Neural cell (in vitro differentiated cells): ENCODE results near the gene STEAP1B. TPM values are rescaled to one million over a fixed set of nuclear protein-coding genes. Genes with fewer than 3 reads are reported as not detected.
"Not testable (repeated sequence)": the region's sequence is repeated elsewhere in the genome, so short reads cannot be mapped to it uniquely, and the experiment has no call there.

Source experiments
- H2AFZ ChIP-seq: fragments of 200-600, 300-800 bp; sonication (generic), shearing (Covaris generic); 2 replicates; pipeline ENCODE4 v1.6.0; 2014; ENCODE audit warnings: low read depth, mild to moderate bottlenecking, antibody characterized with exemption, low read length, moderate library complexity
- H3F3A ChIP-seq: fragments of 200-600 bp; shearing (Covaris generic); 2 replicates; pipeline ENCODE4 v1.6.1; 2016; ENCODE audit warnings: mild to moderate bottlenecking, moderate library complexity, mixed read lengths, antibody characterized with exemption, low read length; ENCODE audit not compliant: insufficient read depth, poor library complexity, severe bottlenecking
- H3K27ac ChIP-seq: fragments of 200-600, 300-800 bp; sonication (generic), shearing (Covaris generic); 2 replicates; pipeline ENCODE4 v1.5.1; 2014; ENCODE audit warnings: mild to moderate bottlenecking, low read length, moderate library complexity
- H3K27me3 ChIP-seq: fragments of 300-800, 200-600 bp; sonication (generic), shearing (Covaris generic); 2 replicates; pipeline ENCODE4 v1.6.0; 2014; ENCODE audit warnings: mild to moderate bottlenecking, low read depth, low read length, moderate library complexity; ENCODE audit not compliant: insufficient read depth
- H3K36me3 ChIP-seq: fragments of 300-800, 200-600 bp; sonication (generic), shearing (Covaris generic); 2 replicates; pipeline ENCODE4 v1.5.1; 2014; ENCODE audit warnings: mild to moderate bottlenecking, antibody characterized with exemption, low read length, moderate library complexity; ENCODE audit not compliant: insufficient read depth
- H3K4me2 ChIP-seq: fragments of 300-800, 200-600 bp; sonication (generic), shearing (Covaris generic); 2 replicates; pipeline ENCODE4 v1.6.0; 2014; ENCODE audit warnings: mild to moderate bottlenecking, low read length
- H3K4me3 ChIP-seq: fragments of 300-800, 200-600 bp; sonication (generic), shearing (Covaris generic); 2 replicates; pipeline ENCODE4 v1.5.1; 2014; ENCODE audit warnings: mild to moderate bottlenecking, low read length, moderate library complexity
- H3K79me2 ChIP-seq: fragments of 200-600 bp; shearing (Covaris generic); replicated peaks from 2 replicates; pipeline ENCODE4 v1.6.0; 2014; ENCODE audit warnings: mild to moderate bottlenecking, low read length, moderate library complexity; ENCODE audit not compliant: insufficient read depth
- H3K9ac ChIP-seq: fragments of 300-800, 200-600 bp; sonication (generic), shearing (Covaris generic); 2 replicates; pipeline ENCODE4 v1.6.1; 2016; ENCODE audit warnings: mild to moderate bottlenecking, low read length, mixed read lengths
- H3K9me2 ChIP-seq: fragments of 200-600 bp; shearing (Covaris generic); 2 replicates; pipeline ENCODE4 v1.6.1; 2016; ENCODE audit warnings: mild to moderate bottlenecking, low read length, mixed read lengths; ENCODE audit not compliant: insufficient read depth
- H3K9me3 ChIP-seq: fragments of 200-600, 300-800 bp; sonication (generic), shearing (Covaris generic); 2 replicates; pipeline ENCODE4 v1.6.1; 2016; ENCODE audit warnings: mild to moderate bottlenecking, mixed run types, low read length, moderate library complexity, mixed read lengths
- H4K20me1 ChIP-seq: fragments of 200-600 bp; shearing (Covaris generic); 2 replicates; pipeline ENCODE4 v1.6.1; 2016; ENCODE audit warnings: mild to moderate bottlenecking, mixed run types; ENCODE audit not compliant: insufficient read depth
- SMC3 ChIP-seq: fragments of 450-650 bp; conservative IDR thresholded peaks from 2 replicates; pipeline ENCODE4 v1.6.1; 2014; ENCODE audit warnings: antibody characterized with exemption, mild to moderate bottlenecking, moderate library complexity; ENCODE audit not compliant: poor library complexity
- polyA plus RNA-seq: library from polyadenylated mRNA; depleted of rRNA; stranded (reverse); fragments of >200 nt; gene quantifications from 2 replicates; pipeline ENCODE4 v1.2.3, GENCODE V29; 2014
- TF ChIP-seq, protein P1 (sequence below): fragments of 450-650 bp; IDR thresholded peaks from 2 replicates; pipeline ENCODE4 v1.5.1; 2014; ENCODE audit warnings: antibody characterized with exemption, mild to moderate bottlenecking, moderate library complexity; ENCODE audit not compliant: poor library complexity, severe bottlenecking

STEAP1B gene
- polyA plus RNA-seq, 1 donor from 2014 or later: 0.51 TPM

DNA sequence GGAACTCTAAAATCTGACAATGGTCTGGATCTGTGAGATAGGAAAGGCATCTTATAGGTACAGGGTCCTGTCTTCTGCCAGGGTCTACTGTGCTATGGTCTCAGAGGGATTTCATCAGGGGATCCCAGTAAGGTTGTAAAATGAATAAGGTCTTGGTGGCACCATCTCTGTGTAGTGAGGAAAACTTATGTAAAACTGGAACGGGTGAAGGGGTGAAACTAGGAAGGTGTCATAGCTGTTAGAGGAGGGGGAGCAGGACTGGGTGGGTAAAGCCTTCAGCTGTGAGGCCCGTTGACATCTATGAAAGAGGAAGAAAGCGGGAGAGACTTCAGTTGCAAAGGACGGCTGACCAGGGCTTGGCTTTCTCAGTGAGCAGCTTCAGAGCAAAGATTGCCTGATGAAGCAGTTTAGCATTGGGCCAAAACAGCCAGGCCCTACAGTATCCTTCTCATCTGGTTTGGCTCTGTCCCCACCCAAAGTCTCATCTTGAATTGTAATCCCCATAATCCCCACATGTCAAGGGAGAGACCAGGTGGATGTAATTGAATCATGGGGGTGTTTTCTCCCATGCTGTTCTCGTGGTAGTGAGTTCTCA, 24.5 kb upstream of the STEAP1B start:
- not testable (repeated sequence) for H3K9ac ChIP-seq, H3K9me2 ChIP-seq, H3K9me3 ChIP-seq

DNA sequence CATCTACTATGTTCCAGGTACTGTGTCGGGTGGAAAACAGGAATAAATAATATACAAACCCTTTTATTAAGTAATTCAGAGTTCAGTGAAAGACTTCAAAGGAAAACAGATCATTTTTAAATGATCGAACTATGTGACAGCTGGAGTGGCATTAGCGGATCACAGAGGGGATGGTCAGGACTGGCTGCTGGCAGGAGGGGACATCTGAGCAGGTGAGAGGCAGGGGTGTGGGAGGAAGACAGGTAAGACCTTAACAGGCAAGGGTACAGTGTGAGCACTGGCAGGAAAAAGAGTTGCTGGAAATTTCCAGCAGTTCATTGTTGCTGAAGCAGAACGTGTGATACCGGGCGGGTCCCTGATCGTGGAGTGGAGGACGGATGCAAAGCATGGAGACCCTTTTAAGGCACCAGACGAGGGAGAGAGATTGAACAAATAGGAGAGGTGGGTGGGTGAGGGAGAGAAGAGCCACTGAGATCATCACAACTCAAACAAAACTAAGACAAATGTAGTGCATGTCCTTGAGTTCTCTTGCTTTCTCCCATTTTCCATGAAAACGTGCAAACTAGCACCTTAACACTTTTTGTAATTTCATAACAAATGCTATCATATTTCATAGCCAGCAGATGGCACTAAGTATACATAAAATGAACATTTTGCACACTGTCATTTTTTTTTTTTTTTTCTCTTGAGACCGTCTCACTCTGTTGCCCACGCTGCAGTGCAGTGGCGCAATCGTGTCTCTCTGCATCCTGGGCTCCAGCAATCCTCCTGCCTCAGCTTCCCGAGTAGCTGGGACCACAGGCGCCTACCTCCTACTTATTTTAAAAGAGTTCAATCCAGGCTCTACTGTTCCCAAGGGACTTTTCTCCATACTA, 23.7 kb upstream of the STEAP1B start:
- not testable (repeated sequence) for H3F3A ChIP-seq, H3K79me2 ChIP-seq, H3K4me2 ChIP-seq, H3K27me3 ChIP-seq, H3K9me3 ChIP-seq, H3K4me3 ChIP-seq, H3K9ac ChIP-seq, H4K20me1 ChIP-seq, H2AFZ ChIP-seq, H3K9me2 ChIP-seq, H3K36me3 ChIP-seq, H3K27ac ChIP-seq
- TF ChIP-seq, protein P1, sequence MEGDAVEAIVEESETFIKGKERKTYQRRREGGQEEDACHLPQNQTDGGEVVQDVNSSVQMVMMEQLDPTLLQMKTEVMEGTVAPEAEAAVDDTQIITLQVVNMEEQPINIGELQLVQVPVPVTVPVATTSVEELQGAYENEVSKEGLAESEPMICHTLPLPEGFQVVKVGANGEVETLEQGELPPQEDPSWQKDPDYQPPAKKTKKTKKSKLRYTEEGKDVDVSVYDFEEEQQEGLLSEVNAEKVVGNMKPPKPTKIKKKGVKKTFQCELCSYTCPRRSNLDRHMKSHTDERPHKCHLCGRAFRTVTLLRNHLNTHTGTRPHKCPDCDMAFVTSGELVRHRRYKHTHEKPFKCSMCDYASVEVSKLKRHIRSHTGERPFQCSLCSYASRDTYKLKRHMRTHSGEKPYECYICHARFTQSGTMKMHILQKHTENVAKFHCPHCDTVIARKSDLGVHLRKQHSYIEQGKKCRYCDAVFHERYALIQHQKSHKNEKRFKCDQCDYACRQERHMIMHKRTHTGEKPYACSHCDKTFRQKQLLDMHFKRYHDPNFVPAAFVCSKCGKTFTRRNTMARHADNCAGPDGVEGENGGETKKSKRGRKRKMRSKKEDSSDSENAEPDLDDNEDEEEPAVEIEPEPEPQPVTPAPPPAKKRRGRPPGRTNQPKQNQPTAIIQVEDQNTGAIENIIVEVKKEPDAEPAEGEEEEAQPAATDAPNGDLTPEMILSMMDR: peak; percentile 47
- peak; percentile 17 for TF ChIP-seq SMC3

More for the DNA sequence above, 24.5 kb upstream of the STEAP1B start:
- not testable (repeated sequence) for H4K20me1 ChIP-seq, H3K4me2 ChIP-seq, H3K36me3 ChIP-seq, H3F3A ChIP-seq, H3K4me3 ChIP-seq, H3K79me2 ChIP-seq, H3K27me3 ChIP-seq, H2AFZ ChIP-seq, H3K27ac ChIP-seq

DNA sequence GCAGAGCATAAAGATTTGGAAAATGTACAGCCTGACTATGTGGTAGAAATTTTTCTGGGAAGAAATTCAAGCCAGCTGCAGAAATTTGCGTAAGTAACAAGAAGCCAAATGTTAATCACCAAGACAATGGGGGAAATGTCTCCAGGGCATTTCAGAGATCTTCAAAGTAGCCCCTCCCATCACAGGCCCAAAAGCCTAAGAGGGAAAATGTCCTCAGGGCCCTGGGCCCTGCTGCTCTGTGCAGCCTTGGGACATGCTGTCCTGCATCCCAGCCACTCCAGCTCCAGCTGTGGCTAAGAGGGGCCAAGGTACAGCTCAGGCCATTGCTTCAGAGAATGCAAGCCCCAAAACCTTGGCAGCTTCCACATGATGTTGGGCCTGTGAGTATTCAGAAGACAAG, 19.6 kb upstream of the STEAP1B start:
- not testable (repeated sequence) for H3K36me3 ChIP-seq, H3K9me3 ChIP-seq, H3K27ac ChIP-seq, H3K9me2 ChIP-seq, H3K79me2 ChIP-seq, H3K9ac ChIP-seq, H4K20me1 ChIP-seq, H3K4me2 ChIP-seq, H3K27me3 ChIP-seq, H3K4me3 ChIP-seq, H3F3A ChIP-seq, H2AFZ ChIP-seq

DNA sequence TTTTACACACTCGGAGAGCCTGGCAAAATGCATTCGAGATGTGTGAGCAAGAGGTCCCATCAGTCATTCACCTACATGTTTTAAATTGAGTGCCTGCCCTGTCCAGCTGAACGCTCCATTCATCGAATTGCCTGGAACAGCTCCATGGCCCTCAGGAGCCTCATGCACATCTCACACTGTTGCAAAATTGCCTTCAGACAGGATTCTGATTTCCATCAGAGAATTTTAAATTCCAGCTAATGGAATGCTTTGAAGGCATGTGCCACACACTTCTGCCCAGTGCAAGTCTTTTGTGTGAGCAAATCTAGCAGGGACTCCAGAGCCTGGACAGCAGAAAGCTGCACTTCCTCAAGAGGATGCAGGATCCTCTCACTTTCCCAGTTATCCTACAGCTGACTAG, 17.0 kb upstream of the STEAP1B start:
- not testable (repeated sequence) for H3K27ac ChIP-seq, H3K27me3 ChIP-seq, H3K9me2 ChIP-seq, H3K4me3 ChIP-seq, H3F3A ChIP-seq, H3K79me2 ChIP-seq, H3K9ac ChIP-seq, H3K36me3 ChIP-seq, H2AFZ ChIP-seq, H4K20me1 ChIP-seq, H3K4me2 ChIP-seq, H3K9me3 ChIP-seq

DNA sequence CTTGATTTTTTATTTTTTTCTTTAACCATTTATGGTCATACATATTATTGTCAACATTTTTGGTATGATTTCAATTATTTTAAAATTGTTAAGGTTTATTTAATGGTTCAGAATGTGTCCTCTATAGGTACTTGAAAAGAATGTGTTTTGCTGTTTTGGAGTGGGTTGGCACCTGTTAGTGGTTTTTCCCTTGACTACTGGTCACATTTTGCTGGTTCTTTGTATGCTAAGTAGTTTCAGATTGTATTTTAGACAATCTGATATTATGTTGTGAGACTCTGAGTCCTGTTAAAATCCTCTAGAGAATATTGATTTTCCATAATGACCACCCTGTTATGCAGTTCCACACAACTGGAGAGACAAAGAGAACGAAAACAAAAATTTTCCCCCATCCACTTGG, 15.0 kb upstream of the STEAP1B start:
- H3K9ac ChIP-seq, H3K36me3 ChIP-seq, H4K20me1 ChIP-seq, H3F3A ChIP-seq, H2AFZ ChIP-seq, H3K27ac ChIP-seq, H3K9me2 ChIP-seq, H3K4me2 ChIP-seq, H3K79me2 ChIP-seq, H3K4me3 ChIP-seq, H3K9me3 ChIP-seq, H3K27me3 ChIP-seq: not testable (repeated sequence)

DNA sequence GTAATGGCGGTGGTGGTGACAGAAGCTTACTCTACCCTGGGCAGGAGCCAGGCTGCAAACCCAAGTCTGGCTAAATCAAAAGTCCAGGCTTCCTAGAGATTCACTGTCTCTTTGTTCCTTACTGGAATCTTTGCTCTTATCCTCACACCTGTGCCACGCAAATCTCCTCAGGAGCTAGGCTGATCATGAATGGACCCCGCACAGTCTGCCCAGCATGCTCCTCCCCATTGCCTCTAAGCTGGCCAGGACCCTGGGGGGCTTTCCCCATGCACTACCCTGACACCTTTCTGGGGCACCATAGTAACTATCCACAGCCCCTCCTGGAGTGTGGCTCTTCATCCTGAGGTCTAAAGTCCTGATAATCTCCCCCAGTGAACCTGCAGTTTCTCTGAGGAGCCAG, 7.3 kb upstream of the STEAP1B start:
- not testable (repeated sequence) for H3K9me3 ChIP-seq, H3K4me3 ChIP-seq, H3K4me2 ChIP-seq, H3K27ac ChIP-seq, H3K9ac ChIP-seq, H3F3A ChIP-seq, H3K36me3 ChIP-seq, H3K79me2 ChIP-seq, H3K27me3 ChIP-seq, H3K9me2 ChIP-seq, H4K20me1 ChIP-seq, H2AFZ ChIP-seq

DNA sequence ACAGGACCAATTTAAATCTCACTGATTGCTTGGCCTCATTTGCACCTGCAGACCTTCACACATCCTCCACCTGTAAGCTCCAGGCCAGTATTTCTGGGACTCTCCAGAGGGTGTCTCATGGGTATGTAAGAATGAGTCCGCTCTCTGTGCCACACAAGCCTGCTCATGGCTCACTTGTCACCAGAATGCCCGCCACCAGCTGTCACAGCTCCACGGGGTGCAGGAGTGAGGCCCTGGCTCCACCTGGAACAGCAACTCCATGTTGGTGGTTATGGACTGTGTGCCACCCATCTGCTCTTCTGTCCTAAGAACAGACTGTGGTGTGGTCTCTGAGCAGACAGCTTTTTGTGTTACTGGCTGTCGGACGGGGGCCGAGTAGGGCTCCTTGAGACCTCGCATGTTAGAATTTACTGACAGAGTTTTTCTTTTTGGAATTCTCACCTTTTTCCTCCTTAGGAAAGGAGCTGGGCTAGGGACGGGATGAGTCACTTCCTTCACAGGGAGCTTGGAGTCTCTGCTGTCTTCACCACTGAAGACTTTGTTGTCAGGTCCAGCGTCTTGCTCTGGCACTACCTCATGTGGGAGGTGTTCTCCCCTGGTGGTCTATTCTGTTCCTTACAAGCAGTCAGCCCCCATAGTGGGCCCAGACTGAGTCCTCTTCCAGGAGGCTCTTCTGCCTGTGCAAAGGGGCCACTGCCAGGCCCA, 6.5 kb upstream of the STEAP1B start:
- H3K9me2 ChIP-seq, H3K27me3 ChIP-seq, H3K4me3 ChIP-seq, H3K9ac ChIP-seq, H3K27ac ChIP-seq, H3K79me2 ChIP-seq, H3K9me3 ChIP-seq, H3K4me2 ChIP-seq, H3K36me3 ChIP-seq, H3F3A ChIP-seq, H4K20me1 ChIP-seq, H2AFZ ChIP-seq: not testable (repeated sequence)
